KMS-11 (cell line): Measurements from ENCODE around the gene DENND5A.

ENCODE experiments used
- H2AFZ ChIP-seq: fragments of 200-600 bp; sonication (generic); 2 replicates; pipeline ENCODE4 v1.6.1; 2016; ENCODE audit warnings: antibody characterized with exemption, mixed run types, low read depth
- H3K27ac ChIP-seq: fragments of 200-600 bp; sonication (generic); 2 replicates; pipeline ENCODE4 v1.6.1; 2016; ENCODE audit warnings: mild to moderate bottlenecking, mixed run types
- H3K27me3 ChIP-seq: fragments of 200-600 bp; sonication (generic); 2 replicates; pipeline ENCODE4 v1.6.1; 2017; ENCODE audit warnings: mild to moderate bottlenecking, low read depth, mixed run types, moderate library complexity; ENCODE audit not compliant: insufficient read depth
- H3K36me3 ChIP-seq: fragments of 200-600 bp; sonication (generic); 2 replicates; pipeline ENCODE4 v1.6.1; 2017; ENCODE audit warnings: mild to moderate bottlenecking, mixed run types; ENCODE audit not compliant: insufficient read depth
- H3K4me1 ChIP-seq: fragments of 200-600 bp; sonication (generic); 2 replicates; pipeline ENCODE4 v1.6.1; 2016; ENCODE audit warnings: mild to moderate bottlenecking, low read depth, mixed run types; ENCODE audit not compliant: poor library complexity, severe bottlenecking
- H3K4me2 ChIP-seq: fragments of 200-600 bp; sonication (generic); 2 replicates; pipeline ENCODE4 v1.7.0; 2016; ENCODE audit warnings: mild to moderate bottlenecking, mixed run types
- H3K4me3 ChIP-seq: fragments of 200-600 bp; sonication (generic); IDR thresholded peaks from 2 replicates; pipeline ENCODE4 v1.6.1; 2017; ENCODE audit warnings: low read depth, low read length, mixed read lengths; ENCODE audit not compliant: insufficient read depth
- H3K79me2 ChIP-seq: fragments of 200-600 bp; sonication (generic); 2 replicates; pipeline ENCODE4 v1.6.1; 2016; ENCODE audit warnings: low read depth, mixed run types; ENCODE audit not compliant: insufficient read depth
- H3K9ac ChIP-seq: fragments of 200-600 bp; sonication (generic); 2 replicates; pipeline ENCODE4 v1.6.1; 2016; ENCODE audit warnings: mild to moderate bottlenecking, mixed run types
- H4K20me1 ChIP-seq: fragments of 200-600 bp; sonication (generic); 2 replicates; pipeline ENCODE4 v1.6.1; 2016; ENCODE audit warnings: mild to moderate bottlenecking, mixed run types; ENCODE audit not compliant: insufficient read depth
- TF ChIP-seq, protein P1 (sequence below): fragments of 200-600 bp; sonication (generic); conservative IDR thresholded peaks from 2 replicates; pipeline ENCODE4 v1.6.1; 2017; ENCODE audit warnings: low read depth, mild to moderate bottlenecking, antibody characterized with exemption, low read length, moderate library complexity, mixed read lengths

DENND5A gene

DNA sequence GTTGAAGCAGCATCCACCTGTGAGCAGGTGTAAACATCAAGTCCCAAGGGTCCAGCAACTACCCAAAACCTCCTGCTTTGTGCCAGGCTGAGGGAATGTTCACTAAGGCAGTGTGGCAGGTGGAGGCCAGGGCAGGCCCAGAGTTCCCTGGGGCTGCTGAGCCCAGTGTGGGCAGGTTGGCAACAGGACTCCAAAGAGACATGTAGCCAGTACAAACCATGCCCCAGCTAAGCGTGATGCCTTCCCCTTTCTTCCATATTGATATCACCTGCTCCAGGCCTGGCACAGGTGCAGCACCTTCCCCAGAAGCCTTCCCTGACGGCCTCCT lies 143.7 kb downstream of the DENND5A start:
- no peaks in the 10 kb centered on the region for H4K20me1 ChIP-seq
- H3K79me2 ChIP-seq: no peaks in the 10 kb centered on the region
- no peak overlapping the region for H3K27ac ChIP-seq
- TF ChIP-seq, protein P1, sequence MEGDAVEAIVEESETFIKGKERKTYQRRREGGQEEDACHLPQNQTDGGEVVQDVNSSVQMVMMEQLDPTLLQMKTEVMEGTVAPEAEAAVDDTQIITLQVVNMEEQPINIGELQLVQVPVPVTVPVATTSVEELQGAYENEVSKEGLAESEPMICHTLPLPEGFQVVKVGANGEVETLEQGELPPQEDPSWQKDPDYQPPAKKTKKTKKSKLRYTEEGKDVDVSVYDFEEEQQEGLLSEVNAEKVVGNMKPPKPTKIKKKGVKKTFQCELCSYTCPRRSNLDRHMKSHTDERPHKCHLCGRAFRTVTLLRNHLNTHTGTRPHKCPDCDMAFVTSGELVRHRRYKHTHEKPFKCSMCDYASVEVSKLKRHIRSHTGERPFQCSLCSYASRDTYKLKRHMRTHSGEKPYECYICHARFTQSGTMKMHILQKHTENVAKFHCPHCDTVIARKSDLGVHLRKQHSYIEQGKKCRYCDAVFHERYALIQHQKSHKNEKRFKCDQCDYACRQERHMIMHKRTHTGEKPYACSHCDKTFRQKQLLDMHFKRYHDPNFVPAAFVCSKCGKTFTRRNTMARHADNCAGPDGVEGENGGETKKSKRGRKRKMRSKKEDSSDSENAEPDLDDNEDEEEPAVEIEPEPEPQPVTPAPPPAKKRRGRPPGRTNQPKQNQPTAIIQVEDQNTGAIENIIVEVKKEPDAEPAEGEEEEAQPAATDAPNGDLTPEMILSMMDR: no peak
- H3K27me3 ChIP-seq: no peaks in the 10 kb centered on the region
- H2AFZ ChIP-seq: no peak overlapping the region
- H3K4me2 ChIP-seq: no peak overlapping the region
- no peaks in the 10 kb centered on the region for H3K36me3 ChIP-seq
- H3K9ac ChIP-seq: no peak overlapping the region
- H3K4me3 ChIP-seq: no peak overlapping the region
- H3K4me1 ChIP-seq: no peaks in the 10 kb centered on the region

DNA sequence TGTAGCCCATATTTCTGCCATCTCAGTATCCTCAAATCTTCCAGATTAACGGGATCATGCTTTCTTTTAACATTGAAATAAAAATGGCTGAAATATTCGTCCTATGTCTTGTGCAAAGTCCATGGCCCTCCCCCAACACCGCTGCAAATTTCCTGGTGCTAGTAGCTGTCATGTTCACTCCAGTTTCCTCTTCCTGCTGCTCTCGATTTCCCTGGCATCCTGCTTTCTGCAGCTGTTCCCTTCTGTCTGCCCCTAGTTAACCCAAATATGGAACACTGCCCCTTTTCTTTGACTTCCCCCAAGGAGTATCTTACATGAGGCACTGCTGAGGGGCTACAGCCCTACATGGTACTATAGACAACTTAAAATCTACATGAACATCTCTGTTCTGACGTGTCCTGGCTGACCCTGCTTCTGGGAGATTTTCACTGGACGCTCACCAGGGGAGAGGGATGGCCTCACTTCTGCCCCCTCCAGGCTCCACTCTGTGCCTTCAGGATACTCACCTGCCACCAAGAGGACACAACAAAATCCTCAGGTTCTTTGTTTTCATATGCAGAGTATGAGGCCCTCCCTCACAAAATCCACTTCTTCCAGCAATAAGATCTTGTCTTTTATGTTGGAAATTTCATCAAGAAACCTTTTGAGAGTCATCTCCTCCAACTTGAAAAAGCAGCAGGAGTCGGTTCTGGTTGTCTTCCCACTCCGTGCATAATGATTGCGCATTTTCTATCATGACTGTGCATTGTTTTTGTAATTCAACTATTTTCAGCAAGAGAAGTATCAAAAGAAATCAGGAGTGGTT lies 144.3 kb downstream of the DENND5A start:
- TF ChIP-seq, protein P1: no peak
- Histone ChIP-seq H3K4me2 (no peak overlapping the region), H2AFZ (no peak overlapping the region), H3K4me3 (no peak overlapping the region), H3K4me1 (no peaks in the 10 kb centered on the region), H3K27ac (no peak overlapping the region), H3K79me2 (no peaks in the 10 kb centered on the region), H4K20me1 (no peaks in the 10 kb centered on the region), H3K36me3 (no peaks in the 10 kb centered on the region), H3K9ac (no peak overlapping the region), H3K27me3 (no peaks in the 10 kb centered on the region)

DNA sequence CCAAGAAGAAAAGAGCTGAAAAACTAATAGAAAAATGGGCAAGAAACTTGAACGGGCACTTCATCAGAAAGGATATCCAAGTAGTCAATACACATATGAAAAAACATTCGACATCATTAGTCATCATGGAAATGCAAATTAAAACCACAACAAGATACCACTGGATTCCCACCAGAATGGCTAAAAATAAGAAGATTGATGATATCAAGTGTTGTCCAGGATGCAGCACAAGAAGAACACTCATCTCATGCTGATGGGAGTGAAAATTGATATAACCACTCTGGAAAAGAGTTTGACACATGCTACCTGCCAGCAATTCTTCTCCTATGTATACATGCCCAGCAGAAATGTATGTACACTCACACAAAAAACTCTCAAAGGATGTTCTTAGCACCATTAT lies 146.9 kb downstream of the DENND5A start:
- no peak overlapping the region for H3K4me3 ChIP-seq
- H3K27me3 ChIP-seq: no peaks in the 10 kb centered on the region; the same call in 1 of the 2 replicates
- TF ChIP-seq, protein P1: no peak
- H3K9ac ChIP-seq: no peak overlapping the region
- H3K36me3 ChIP-seq: no peaks in the 10 kb centered on the region
- no peak overlapping the region for H3K27ac ChIP-seq
- H3K4me2 ChIP-seq: no peak overlapping the region
- no peak overlapping the region for H2AFZ ChIP-seq
- no peaks in the 10 kb centered on the region for H4K20me1 ChIP-seq
- no peaks in the 10 kb centered on the region for H3K4me1 ChIP-seq
- H3K79me2 ChIP-seq: no peaks in the 10 kb centered on the region

DNA sequence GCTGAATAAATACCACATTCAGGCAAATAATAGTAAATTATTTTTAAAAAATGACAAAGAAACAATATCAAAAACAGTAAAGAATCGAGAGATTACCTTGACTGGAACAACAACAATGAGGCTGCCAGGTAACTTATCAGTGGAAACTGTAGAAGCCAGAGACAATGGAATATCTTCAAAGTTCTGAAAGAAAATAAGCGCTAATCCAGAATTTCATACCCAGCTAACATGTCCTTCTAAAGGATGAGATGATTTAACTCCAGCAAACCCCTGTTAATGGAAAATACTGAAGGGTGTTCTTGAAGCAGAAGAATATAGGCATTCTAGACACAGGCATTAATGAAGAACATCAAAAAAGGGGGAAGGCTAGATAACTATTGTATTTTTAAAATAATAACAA lies 153.1 kb downstream of the DENND5A start:
- Histone ChIP-seq H3K4me2 (no peak overlapping the region), H3K4me3 (no peak overlapping the region), H3K27ac (no peak overlapping the region), H3K27me3 (no peaks in the 10 kb centered on the region; the same call in 1 of the 2 replicates), H3K9ac (no peak overlapping the region), H4K20me1 (no peaks in the 10 kb centered on the region), H3K79me2 (no peaks in the 10 kb centered on the region), H3K36me3 (no peaks in the 10 kb centered on the region), H3K4me1 (no peaks in the 10 kb centered on the region), H2AFZ (no peak overlapping the region)
- TF ChIP-seq, protein P1: no peak
